EH (cell line): ENCODE results near the gene CDCP2.
"Not testable (repeated sequence)": the region's sequence is repeated elsewhere in the genome, so short reads cannot be mapped to it uniquely, and the experiment has no call there.

ENCODE experiments used
- DNase-seq: peaks from one replicate; pipeline ENCODE4 v3.0.0-alpha.2; 2015; ENCODE audit warnings: low read depth

Gene CDCP2

GRCh38 chr1:54168206-54168965 is 15.6 kb upstream of the CDCP2 start:
- DNase-seq = no peak

GRCh38 chr1:54167422-54168139 is 14.8 kb upstream of the CDCP2 start:
- DNase-seq = peak; percentile 66

DNA sequence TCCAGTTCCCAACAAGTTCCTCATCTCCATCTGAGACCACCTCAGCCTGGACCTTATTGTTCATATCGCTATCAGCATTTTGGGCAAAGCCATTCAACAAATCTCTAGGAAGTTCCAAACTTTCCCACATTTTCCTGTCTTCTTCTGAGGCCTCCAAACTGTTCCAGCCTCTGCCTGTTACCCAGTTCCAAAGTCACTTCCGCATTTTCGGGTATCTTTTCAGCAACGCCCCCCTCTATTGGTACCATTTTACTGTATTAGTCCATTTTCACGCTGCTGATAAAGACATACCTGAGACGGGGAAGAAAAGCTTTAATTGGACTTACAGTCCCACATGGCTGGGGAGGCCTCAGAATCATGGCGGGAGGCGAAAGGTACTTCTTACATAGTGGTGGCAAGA is 13.6 kb upstream of the CDCP2 start:
- not testable (repeated sequence) for DNase-seq

DNA sequence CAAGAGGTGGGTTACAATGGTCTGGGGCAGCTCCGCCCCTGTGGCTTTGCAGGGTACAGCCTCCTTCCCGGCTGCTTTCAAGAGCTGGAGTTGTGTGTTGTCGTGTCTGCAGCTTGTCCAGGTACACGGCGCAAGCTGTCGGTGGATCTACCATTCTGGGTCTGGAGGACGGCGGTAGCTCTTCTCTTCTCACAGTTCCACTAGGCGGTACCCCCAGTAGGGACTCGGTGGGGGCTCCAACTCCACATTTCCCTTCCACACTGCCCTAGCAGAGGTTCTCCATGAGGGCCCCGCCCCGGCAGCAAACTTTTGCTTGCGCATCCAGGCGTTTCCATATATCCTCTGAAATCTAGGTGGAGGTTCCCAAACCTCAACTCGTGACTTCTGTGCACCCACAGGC is 12.3 kb upstream of the CDCP2 start:
- no peak for DNase-seq

GRCh38 chr1:54163573-54163972 is 10.8 kb upstream of the CDCP2 start:
- DNase-seq = no peak

- no peak for DNase-seq
These were observed 10.3 kb upstream of the CDCP2 start for GRCh38 chr1:54163051-54163450.

DNA sequence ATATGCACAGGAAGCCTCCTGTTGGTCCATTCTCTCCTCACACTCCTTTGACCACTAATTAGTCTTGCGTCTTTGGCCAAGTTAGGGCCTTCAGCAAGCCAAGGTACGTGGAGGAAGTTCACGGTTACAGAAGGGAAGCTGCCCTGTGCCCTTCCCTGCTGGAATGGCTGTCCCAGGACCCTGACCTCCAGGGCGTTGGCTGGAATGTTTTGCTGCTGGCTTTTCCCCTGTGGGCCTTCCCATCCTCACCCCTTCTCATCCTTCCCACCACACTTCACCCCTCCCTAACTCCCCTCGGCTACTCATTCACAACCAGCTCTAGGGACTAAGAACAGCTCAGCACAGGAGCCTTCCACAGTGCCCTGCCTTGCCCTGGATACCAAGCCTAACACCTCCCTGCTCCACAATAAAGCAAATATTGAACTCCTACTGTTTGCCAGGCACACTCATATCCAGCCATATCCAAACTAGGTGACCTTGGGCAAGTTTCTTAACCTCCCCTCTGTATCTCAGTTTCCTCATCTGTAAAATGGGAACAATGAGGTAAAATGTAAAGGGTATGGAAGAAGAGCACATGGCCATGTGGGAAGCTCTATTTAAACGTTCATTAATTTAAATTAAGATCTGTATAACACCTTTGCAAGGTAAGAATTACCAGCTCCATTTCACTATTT is 8.8 kb upstream of the CDCP2 start:
- DNase-seq = no peak

- peak; percentile 73 for DNase-seq
These were observed 7.6 kb upstream of the CDCP2 start for GRCh38 chr1:54160351-54160750.

DNA sequence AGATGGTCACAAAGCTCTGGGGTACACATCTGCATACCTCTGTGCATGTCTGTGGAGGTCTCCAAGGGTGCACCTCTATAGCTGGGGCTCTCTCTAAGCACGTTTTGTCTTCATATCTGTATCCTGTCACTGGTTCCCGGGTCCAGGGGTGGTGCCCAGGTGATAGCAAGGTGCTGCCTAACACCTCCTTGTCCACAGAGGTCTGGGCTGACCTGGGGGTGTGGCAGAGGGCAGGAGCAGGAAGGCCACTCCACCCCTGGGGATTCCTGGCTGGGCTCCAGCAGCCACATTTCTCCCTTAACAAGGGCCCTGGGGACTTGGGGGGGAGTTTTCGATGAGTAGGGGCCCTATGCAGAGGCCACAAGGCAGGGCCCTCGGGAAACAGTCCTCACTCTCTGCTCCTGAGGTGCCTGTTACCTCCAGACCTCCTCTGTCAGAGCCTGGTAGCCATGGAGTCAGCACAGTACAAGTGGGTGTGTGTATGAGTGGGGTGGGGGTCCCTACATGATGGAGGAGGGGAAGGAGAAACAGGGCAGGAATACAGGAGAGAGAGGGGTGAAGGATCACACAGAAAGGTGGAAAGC is 7.0 kb upstream of the CDCP2 start:
- no peak for DNase-seq

DNA sequence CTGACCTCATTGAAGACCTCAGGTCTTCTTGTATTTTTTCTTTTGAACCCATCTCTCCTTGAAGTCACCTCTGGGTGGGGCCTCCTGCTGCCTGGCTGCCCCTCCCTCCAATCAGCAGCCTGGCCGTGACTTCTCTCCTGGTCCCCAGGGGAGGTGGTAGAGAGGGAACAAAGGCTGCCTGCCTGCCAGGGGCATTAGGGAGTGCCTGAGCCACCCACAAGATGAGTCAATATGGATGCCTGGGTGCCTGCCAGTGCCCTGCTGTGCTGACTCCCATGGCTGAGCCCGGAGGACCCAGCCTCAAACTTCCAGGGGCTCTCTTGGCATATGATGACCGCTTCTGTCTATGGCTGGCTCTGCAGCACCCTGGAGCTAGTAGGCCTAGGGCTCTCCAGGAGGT is 5.3 kb upstream of the CDCP2 start:
- peak; percentile 39 for DNase-seq

- DNase-seq = no peak
These were observed 4.6 kb upstream of the CDCP2 start for GRCh38 chr1:54157401-54157800.

GRCh38 chr1:54156986-54157385 is 4.2 kb upstream of the CDCP2 start:
- DNase-seq = no peak

GRCh38 chr1:54156201-54156600 is 3.4 kb upstream of the CDCP2 start:
- DNase-seq = no peak

DNA sequence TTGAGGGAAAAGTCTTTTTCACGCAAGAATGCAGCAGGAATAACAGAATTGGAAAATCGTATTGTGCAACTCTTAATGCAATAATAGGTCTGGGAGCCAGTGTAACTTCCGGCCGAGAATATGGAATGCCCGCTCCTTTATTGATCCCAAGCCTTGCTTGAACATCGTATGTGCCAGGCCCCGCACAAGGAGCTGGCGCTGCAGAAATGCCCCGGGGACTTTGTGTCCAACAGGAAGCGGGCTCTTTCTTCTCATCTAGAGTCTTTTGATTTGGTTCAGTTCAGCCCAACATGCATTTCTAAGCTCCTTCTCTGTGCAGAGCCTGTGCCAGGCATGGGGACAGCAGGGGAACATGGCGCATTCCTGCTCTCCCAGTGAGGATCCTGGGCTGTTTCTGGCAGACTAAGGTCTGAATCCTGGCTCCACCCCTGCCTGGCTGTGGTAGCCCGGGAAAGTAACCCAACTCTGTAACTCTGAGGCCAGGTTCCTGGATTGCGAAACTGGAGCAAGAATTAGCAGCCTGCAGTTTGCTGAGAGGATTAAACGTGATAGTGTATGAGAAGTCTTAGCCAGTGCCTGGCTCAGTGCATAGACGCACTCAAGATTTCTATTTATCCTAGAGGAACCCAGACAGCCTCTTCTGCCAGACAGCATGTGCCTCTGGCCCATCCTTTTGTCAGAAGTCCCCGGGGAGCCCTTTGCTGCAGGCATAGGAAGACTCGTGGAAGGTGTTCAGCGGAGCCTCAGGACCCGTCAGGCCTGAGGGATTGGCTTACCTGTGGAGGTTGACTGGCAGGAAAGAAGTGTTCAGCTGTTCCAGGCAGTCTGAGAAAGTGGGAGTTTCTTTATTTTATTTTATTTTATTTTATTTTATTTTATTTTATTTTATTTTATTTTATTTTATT is 987 bp upstream of the CDCP2 start:
- DNase-seq = peak; percentile 77

DNA sequence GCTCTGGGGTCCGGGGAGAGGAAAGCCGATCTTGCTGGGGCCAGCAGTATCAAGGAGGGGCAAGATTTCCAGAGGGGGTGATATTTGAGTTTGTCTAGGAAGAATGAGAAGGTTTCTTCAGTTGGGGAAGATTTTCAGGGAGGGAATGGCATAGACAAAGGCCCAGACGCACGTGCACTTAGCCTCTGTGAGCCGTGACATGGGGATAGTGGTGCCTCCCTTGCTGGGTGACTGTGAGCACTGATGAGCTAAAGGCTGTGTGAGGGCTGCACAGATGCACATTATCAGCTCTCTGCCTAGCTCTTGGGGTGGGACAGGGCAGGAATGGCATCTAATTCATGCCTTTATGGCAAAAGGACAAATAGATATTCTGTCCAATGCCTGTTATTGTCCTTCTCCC is 1.8 kb downstream of the CDCP2 start:
- DNase-seq = no peak

DNA sequence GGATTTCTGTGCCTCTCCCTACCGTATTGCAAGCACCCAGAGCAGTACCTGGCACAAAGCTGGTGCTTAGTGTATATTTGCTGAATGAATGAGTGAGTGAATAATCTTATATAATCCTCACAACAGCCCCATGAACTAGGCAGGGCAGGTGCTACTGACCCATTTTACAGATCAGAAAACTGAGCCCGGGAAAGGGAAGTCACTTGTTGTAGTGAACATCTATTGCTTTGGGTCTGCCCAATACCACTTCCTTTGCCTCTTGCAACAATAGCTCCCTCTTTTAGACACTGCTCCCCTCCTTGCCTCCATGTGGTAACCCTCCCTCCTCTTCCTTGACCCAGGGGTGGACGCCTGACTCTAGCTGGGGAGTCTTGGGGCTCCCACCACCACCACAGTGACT is 3.1 kb downstream of the CDCP2 start:
- no peak for DNase-seq

GRCh38 chr1:54144366-54144765 is 8.4 kb downstream of the CDCP2 start:
- no peak for DNase-seq

DNA sequence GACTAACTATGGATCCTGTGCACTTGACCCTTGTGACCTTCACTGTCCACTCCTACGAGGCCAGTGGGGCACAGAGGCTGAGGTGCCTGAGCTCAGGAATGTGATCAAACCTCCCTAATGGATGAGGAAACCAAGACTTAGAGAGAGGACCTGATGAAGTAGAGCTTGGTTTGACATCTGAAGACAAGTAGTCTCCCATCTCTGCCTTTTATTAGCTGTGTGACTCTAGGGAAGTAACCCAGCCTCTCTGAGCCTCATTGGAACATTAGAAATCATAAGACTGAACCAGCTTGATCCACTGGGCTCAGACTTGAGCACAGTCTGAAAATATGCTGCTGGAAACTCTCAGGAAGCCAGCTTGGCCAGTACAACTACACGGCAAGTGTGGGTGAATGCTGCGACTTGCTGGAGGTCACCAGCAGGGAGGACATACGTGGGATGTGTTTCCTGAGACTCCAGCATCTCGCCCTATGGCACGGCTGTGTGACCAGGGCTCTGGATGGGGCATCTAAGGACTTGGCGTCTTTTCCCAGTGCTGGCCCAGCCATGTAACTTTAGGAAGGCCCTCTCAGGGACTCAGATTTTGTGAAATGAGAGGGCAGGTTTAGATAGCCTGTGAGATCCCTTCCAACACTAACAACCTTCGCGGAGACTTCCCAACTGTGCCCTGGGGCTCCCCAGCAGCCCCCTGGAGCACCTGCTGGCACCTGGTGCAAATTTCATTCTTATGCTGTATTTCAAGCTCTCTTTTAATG is 10.5 kb downstream of the CDCP2 start:
- no peak for DNase-seq

- DNase-seq = no peak
These were observed 13.1 kb downstream of the CDCP2 start for GRCh38 chr1:54139711-54140110.

- DNase-seq = no peak
These were observed 13.8 kb downstream of the CDCP2 start for GRCh38 chr1:54138994-54139393.

- peak; percentile 87 for DNase-seq
These were observed 15.2 kb downstream of the CDCP2 start for GRCh38 chr1:54137534-54138061.
